Fibroblast of upper back skin (primary cell): ENCODE measurements around the gene MAN1A1.

ENCODE experiments used
- DNase-seq: peaks from one replicate; pipeline ENCODE4 v3.0.0-alpha.2; 2013

Gene MAN1A1

GRCh38 chr6:119324718-119325117 lies 24.8 kb downstream of the MAN1A1 start:
- DNase-seq = no peak

GRCh38 chr6:119323931-119324330 lies 25.6 kb downstream of the MAN1A1 start:
- no peak for DNase-seq

- peak; percentile 13 for DNase-seq
These were observed 26.1 kb downstream of the MAN1A1 start for GRCh38 chr6:119323478-119323877.

DNA sequence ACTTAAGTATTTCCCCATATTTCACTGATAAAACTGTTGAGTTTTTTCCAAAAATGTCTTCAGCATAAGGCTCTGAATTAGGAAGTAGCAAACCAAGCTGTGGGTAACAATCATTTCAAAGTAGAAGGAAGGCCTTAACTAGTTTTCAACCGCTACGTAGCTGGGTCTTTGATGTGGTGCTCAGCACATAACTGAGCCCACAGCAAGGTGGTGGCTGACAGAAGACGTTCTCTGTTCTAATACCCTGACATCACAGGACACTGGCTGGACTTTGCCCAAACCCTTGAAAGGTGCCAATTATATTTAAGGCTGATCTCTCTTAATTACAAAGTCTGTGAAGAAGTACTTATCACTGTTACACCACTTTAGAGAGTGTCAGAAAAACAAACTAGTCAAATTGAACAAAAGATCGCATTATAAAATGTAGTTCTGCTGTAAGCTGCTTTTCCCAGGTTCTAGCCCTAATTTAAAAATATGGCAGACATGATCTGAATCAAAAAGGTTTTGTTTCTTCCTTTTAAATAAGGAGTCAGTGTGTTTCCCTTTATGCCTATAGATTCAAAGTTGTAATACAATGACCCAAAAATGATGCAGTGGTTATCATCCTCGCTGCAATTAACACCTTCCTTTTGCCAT lies 26.7 kb downstream of the MAN1A1 start:
- no peak for DNase-seq

- no peak for DNase-seq
These were observed 27.5 kb downstream of the MAN1A1 start for GRCh38 chr6:119322034-119322433.

- DNase-seq = no peak
These were observed 29.9 kb downstream of the MAN1A1 start for GRCh38 chr6:119319694-119320093.

DNA sequence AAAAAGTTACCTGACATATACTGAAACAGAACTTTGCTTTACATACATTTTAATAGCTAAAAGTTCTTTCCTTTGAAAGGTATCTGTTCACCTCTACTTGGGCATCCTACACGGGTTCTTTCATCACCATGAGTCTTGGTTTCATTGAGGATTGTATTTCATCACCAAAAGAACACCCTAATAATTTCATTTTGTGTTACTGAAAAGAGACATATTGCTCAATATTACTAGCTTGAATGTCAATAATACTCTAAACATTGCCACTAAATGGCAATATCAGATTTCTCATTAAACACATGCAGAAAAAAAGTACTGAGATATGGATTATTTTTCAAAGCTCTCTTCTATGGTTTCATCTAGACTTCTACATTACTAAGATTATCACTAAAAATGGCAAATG lies 30.8 kb downstream of the MAN1A1 start:
- DNase-seq = no peak

DNA sequence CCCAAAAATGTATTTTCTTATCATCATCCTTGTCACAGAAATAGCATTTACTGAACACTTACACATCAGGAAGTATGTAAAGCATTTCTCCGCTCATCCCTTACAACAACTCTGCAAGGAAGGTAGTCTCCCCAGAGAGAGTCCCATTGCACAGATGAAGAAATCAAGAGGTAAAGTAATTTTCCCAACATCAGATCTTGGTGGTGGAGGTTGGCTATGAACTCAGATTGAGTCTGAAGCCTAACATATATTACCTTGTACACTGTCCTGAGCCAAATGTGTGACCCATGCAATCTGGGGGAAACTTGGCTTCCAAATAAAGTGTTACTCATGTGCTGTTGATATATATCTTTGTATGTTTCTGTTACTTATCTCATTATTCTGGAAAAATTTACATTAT lies 31.4 kb downstream of the MAN1A1 start:
- no peak for DNase-seq

DNA sequence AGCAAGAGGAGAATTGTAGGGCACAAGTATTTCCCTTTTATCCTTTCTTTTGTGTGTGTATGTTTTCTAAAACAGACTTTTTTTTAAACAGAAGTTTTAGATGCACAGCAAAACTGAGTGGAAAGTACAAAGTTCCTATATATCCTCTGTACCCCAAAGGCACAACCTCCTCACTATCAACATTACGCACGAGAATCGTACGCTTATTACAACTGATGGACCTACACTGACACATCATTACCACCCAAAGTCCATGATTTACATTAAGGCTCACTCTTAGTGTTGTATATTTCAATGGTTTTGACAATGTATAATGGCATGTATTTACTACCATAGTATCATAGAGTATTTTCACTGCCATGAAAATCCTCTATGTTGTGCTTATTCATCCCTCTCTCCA lies 32.6 kb downstream of the MAN1A1 start:
- no peak for DNase-seq

- DNase-seq = no peak
These were observed 34.7 kb downstream of the MAN1A1 start for GRCh38 chr6:119314885-119315272.

DNA sequence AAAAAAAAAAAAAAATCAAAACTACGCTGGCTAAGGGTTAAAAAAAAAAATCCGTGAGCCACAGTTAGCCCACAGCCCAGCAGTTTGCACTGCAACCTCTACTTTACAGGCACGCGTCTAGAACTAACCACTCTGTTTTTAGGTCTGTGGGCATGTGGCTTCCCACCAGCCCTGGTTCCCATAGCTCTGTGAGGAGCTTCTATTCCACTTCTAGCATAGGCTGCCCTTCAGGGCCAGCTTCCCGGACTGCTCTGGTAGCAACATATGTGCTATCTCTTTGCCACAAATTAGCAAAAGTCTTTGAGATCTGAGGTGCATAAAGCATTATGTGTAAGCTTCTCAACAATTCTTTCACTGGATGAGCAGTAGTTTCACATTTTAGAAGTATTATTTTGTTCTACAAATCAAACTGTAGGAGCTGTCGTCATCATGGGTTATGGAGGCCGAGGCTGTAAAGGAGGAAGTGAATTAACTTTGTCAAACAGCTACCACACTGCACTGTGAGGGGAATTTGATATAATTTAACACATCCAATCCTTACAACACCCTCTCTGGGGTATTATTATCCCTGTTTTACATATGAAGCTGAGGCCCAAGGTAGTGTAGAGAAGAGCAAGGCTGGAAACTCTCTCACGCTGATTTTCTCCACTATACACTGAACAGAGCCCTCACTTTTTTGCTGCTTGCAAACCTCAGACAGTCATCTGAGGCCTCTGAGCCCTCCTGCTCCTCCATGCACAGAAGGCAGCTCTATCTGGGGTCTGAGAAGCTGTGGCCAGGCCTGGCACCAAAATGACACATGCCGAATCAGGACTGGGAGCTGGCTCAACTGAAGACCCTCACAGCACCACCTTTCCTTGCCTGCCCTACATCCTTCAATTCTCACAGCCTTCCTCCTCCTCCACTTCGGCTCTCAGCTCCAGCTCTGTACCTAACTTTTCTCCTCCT lies 35.4 kb downstream of the MAN1A1 start:
- no peak for DNase-seq

DNA sequence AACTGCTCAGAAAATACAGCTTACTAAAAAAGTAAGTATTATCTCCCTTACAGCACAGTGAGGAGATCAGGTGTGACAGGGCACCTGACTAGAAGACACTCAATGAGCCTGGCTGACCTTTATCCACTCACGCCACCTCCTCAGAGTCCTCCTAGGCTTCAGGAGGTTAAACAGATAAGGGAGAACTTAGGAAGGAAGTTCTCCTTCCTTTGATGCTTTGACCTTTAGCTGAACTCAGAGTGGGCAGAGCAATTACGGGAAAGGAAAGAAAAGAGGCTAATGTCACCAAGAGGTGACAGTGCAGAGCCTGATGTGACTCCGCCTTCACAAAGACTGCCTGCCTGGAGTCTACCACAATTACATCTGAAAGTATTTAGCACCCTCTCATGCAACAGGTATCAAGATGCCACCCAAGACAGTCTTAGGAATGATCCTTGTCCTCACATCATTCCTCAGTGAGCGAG lies 36.7 kb downstream of the MAN1A1 start:
- DNase-seq = no peak

DNA sequence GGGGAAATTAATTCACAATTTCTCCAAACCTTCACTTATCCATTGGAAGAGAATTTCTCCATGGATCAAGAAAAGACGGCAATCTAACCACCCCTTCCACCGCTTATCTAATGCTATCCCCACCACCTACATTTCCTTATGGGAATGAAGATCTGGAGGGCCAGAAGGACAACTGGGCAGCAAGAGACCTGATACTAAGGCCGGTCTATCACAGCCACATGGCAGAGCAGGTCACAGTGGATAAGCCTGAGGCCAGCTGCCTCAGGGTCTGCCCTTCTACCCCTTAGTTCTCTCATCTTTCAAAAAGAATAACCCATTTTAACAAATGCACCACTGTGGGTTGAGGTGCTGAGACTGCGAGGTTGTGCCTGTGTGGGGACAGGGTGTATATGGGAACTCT lies 37.1 kb downstream of the MAN1A1 start:
- DNase-seq = no peak

- no peak for DNase-seq
These were observed 37.9 kb downstream of the MAN1A1 start for GRCh38 chr6:119311514-119312142.

DNA sequence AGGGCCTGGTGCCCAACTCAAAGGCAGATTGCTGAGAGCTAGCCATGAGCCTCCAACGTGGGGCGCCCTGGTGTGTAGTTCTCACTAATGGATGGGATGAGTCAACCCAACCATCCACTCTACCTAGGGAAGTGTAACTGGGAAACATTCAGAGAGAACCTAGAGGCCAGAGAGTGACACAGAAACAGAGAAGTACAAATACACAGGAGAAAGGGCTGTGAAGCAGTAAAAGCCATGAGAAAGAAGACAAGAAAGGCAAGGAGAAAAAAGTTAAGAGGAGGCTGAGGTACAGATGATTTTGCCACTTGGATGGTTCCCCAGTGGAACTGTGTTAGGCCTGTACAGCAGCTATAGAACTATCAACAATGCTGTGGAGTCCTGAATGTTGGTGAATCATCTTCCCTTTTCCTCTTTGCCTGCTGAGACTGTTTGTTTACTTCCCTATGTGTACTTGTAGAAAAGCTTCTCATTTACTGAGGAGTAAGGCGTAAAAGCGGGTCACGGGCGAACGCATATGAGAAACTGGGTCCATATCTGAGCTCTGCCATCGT lies 39.0 kb downstream of the MAN1A1 start:
- no peak for DNase-seq

DNA sequence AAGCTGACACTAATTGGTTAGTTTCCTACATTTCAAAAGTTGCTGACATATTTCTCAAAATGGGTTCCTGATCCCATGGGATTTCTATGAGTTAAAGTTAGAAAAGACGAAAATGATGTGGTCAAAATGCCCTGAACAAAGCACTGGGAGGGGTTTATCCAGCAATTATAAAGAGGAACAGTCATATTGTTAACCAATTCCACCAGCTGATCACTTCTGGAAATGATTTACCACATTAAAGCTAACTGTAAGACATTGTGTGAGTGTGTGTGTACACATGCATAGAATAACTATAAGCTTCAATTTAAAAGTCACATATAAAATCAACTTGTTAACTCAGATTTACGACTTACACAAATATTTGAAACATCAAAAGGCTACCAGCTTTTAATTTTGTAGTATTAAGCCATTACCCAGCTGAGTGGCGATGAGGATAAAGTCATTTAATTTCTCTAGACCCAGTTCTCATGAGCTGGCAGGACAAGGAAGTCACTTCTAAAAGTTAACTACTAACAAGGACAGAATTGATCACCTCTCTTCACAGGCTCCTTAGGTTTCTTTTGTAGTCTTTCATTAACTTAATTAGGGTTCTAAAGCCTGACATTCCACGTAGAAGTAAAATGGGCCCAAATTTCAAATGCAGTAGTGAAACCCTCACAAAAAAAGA lies 40.4 kb downstream of the MAN1A1 start:
- DNase-seq = peak; percentile 60

- peak; percentile 83 for DNase-seq
These were observed 41.5 kb downstream of the MAN1A1 start for GRCh38 chr6:119308048-119308570.

- DNase-seq = no peak
These were observed 42.5 kb downstream of the MAN1A1 start for GRCh38 chr6:119307056-119307455.

DNA sequence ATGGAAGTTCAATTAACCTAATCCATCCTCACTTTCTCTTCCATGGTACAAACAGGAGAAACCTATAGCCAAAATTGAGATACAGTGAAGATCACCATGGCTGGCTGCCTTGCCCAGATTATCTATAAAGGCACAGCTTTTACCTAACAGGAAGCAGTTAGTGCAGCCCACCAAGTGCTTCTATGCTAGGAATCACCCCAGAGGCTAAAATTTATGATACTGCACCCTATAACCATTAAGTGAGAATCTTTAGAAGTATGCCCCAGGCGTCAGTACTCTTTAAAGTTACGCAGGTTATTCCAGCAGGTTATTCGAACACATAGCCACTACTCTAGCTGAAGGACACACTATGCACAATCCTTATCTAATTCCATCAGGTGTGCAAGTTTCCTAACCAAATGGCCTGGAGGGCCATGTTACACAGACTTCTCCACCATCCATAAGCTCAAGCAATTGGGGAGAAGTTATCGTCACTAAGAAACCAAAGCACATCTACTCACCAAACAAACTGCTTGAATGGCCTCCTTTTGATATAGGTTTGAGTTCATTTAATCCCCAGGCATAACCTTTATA lies 43.1 kb downstream of the MAN1A1 start:
- no peak for DNase-seq

- DNase-seq = no peak
These were observed 46.2 kb downstream of the MAN1A1 start for GRCh38 chr6:119303164-119303887.

GRCh38 chr6:119301429-119301828 lies 48.1 kb downstream of the MAN1A1 start:
- no peak for DNase-seq

- no peak for DNase-seq
These were observed 49.9 kb downstream of the MAN1A1 start for GRCh38 chr6:119299694-119300093.
